Loucy (cell line): Measurements from ENCODE around the gene GPR32.
A peak's percentile ranks its signal among the peaks of the same experiment; 100 is the strongest.

Experiments
- H2AFZ ChIP-seq: fragments of 200-600 bp; sonication (generic); 2 replicates; pipeline ENCODE4 v1.6.0; 2016; ENCODE audit warnings: antibody characterized with exemption, mild to moderate bottlenecking, low read length, moderate library complexity
- H3F3A ChIP-seq: fragments of 200-600 bp; 2 replicates; pipeline ENCODE4 v1.6.0; 2016; ENCODE audit warnings: antibody characterized with exemption, low read depth, mild to moderate bottlenecking
- H3K27me3 ChIP-seq: fragments of 200-600 bp; sonication (generic); 2 replicates; pipeline ENCODE4 v1.6.1; 2014; ENCODE audit warnings: low read length, mild to moderate bottlenecking; ENCODE audit not compliant: insufficient read depth, poor library complexity, severe bottlenecking
- H3K36me3 ChIP-seq: fragments of 200-600 bp; sonication (generic); 2 replicates; pipeline ENCODE4 v1.6.1; 2016; ENCODE audit warnings: low read length; ENCODE audit not compliant: insufficient read depth
- H3K4me1 ChIP-seq: fragments of 200-600 bp; sonication (generic); 2 replicates; pipeline ENCODE4 v1.5.1; 2014; ENCODE audit warnings: low read length, mild to moderate bottlenecking; ENCODE audit not compliant: insufficient read depth, poor library complexity, severe bottlenecking
- H3K4me2 ChIP-seq: fragments of 200-600 bp; sonication (generic); 2 replicates; pipeline ENCODE4 v1.6.0; 2014; ENCODE audit warnings: antibody characterized with exemption, low read length, low read depth, mild to moderate bottlenecking; ENCODE audit not compliant: poor library complexity, severe bottlenecking
- H3K4me3 ChIP-seq: fragments of 200-600 bp; sonication (generic); 2 replicates; pipeline ENCODE4 v1.5.1; 2014; ENCODE audit warnings: low read length, mild to moderate bottlenecking, mixed read lengths; ENCODE audit not compliant: poor library complexity, severe bottlenecking
- H3K79me2 ChIP-seq: fragments of 200-600 bp; sonication (generic); 2 replicates; pipeline ENCODE4 v1.6.1; 2014; ENCODE audit warnings: low read length; ENCODE audit not compliant: insufficient read depth
- H3K9ac ChIP-seq: fragments of 200-600 bp; sonication (generic); 2 replicates; pipeline ENCODE4 v1.6.0; 2014; ENCODE audit warnings: mild to moderate bottlenecking, low read depth, low read length, moderate library complexity; ENCODE audit not compliant: poor library complexity, severe bottlenecking
- H3K9me2 ChIP-seq: fragments of 200-600 bp; sonication (generic); replicated peaks from 2 replicates; pipeline ENCODE4 v1.6.1; 2016; ENCODE audit warnings: low read depth, low read length, mixed read lengths
- H3K9me3 ChIP-seq: fragments of 200-600 bp; sonication (generic); 2 replicates; pipeline ENCODE4 v1.6.1; 2014; ENCODE audit warnings: mild to moderate bottlenecking, antibody characterized with exemption, low read length, low read depth; ENCODE audit not compliant: insufficient read depth
- H4K20me1 ChIP-seq: fragments of 200-600 bp; sonication (generic); 2 replicates; pipeline ENCODE4 v1.6.0; 2014; ENCODE audit warnings: antibody characterized with exemption, low read length, mild to moderate bottlenecking; ENCODE audit not compliant: insufficient read depth, poor library complexity, severe bottlenecking
- EZH2phosphoT487 ChIP-seq: fragments of 200-600 bp; IDR thresholded peaks from 2 replicates; pipeline ENCODE4 v1.6.1; 2018; ENCODE audit warnings: antibody characterized with exemption, mild to moderate bottlenecking, moderate library complexity, borderline replicate concordance
- TF ChIP-seq, protein P1 (sequence below): fragments of 200-600 bp; sonication (generic); conservative IDR thresholded peaks from 2 replicates; pipeline ENCODE4 v1.5.1; 2014; ENCODE audit warnings: mild to moderate bottlenecking, antibody characterized with exemption, low read length

GPR32 gene

DNA sequence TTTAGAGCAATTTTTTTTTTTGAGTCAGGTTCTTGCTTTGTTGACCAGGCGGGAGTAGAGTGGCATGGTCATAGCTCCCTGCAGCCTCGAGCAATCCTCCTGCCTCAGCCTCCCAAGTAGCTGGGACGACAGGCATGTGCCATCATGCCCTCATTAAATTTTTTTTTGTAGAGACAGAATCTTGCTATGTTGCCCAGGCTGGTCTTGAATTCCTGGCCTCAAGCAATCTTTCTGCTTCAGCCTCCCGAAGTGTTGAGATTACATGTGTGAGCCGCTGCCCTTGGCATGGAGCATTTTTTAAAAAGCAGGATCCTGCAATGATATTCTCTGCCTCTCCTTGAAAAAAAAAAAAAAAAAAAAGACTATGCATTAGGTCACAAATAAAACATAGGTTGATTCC lies 5.9 kb downstream of the GPR32 start:
- Histone ChIP-seq H3K36me3 (no peaks in the 10 kb centered on the region), H2AFZ (no peak overlapping the region), H3K9me2 (no peaks in the 10 kb centered on the region), H3K27me3 (no peaks in the 10 kb centered on the region), H3K4me2 (no peak overlapping the region), H3K79me2 (no peaks in the 10 kb centered on the region), H4K20me1 (no peaks in the 10 kb centered on the region), H3K9ac (no peak overlapping the region), H3K4me1 (no peaks in the 10 kb centered on the region), H3K4me3 (no peak overlapping the region), H3F3A (no peaks in the 10 kb centered on the region), H3K9me3 (no peaks in the 10 kb centered on the region)
- TF ChIP-seq EZH2phosphoT487 = no peak
- TF ChIP-seq, protein P1, sequence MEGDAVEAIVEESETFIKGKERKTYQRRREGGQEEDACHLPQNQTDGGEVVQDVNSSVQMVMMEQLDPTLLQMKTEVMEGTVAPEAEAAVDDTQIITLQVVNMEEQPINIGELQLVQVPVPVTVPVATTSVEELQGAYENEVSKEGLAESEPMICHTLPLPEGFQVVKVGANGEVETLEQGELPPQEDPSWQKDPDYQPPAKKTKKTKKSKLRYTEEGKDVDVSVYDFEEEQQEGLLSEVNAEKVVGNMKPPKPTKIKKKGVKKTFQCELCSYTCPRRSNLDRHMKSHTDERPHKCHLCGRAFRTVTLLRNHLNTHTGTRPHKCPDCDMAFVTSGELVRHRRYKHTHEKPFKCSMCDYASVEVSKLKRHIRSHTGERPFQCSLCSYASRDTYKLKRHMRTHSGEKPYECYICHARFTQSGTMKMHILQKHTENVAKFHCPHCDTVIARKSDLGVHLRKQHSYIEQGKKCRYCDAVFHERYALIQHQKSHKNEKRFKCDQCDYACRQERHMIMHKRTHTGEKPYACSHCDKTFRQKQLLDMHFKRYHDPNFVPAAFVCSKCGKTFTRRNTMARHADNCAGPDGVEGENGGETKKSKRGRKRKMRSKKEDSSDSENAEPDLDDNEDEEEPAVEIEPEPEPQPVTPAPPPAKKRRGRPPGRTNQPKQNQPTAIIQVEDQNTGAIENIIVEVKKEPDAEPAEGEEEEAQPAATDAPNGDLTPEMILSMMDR = no peak

DNA sequence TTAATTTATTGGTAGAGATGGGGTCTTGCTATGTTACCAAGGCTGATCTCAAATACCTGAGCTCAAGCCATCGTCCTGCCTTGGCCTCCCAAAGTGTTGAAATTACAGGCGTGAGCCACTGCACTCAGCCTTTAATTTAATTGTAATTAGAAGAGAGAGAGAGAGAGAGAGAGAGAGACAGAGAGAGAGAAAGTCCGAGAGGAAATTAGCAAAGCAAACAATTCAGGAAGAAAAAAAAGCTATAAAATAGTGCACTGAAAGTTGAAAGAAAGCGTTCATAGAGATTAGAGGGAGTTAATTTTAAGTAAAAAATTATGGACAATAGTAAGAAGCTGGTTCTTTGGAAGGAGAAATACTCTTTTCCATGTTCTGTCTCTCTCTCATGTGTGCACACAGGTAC lies 7.0 kb downstream of the GPR32 start:
- Histone ChIP-seq H3K4me2 (peak overlapping the region; percentile 6), H3K9ac (no peak overlapping the region), H4K20me1 (no peaks in the 10 kb centered on the region), H3F3A (no peaks in the 10 kb centered on the region), H3K36me3 (no peaks in the 10 kb centered on the region), H3K9me2 (no peaks in the 10 kb centered on the region), H3K9me3 (no peaks in the 10 kb centered on the region), H3K4me3 (no peak overlapping the region), H2AFZ (no peak overlapping the region), H3K79me2 (no peaks in the 10 kb centered on the region), H3K4me1 (no peaks in the 10 kb centered on the region), H3K27me3 (no peaks in the 10 kb centered on the region)
- TF ChIP-seq, protein P1 = no peak
- no peak for TF ChIP-seq EZH2phosphoT487

DNA sequence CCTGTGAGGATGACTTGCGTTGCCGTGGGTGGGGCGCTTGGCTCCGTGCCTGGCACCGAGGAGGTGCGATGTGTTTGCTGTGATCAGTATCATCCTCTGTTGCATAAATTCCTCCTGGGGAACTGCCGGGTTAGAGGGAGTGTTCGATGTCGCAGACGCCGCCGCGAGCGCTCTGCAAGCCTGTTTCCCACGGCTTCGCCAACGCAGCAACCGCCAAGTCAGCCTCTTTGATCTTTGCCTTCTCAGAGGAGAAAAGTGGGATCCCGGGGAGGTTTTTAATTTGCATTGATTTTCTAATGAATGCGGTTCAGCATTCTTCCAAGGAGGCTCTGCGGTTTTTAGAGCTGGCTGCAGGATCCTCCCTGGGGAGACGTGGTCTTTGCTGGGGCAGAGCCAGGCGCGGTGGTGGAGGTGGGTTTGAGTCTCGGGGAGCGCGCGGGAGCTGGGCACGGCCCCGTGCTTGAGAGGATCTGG lies 7.6 kb downstream of the GPR32 start:
- no peak overlapping the region; the same call in 1 of the 2 replicates for H2AFZ ChIP-seq
- H3K9me3 ChIP-seq = no peaks in the 10 kb centered on the region
- H3K9me2 ChIP-seq = no peaks in the 10 kb centered on the region
- H3K36me3 ChIP-seq = no peaks in the 10 kb centered on the region
- H3K9ac ChIP-seq = no peak overlapping the region
- no peak overlapping the region for H3K4me3 ChIP-seq
- no peaks in the 10 kb centered on the region for H3K79me2 ChIP-seq
- TF ChIP-seq, protein P1 = no peak
- no peak for TF ChIP-seq EZH2phosphoT487
- H3F3A ChIP-seq = no peaks in the 10 kb centered on the region
- H3K4me1 ChIP-seq = no peaks in the 10 kb centered on the region
- no peaks in the 10 kb centered on the region for H4K20me1 ChIP-seq
- peak overlapping the region; percentile 6 for H3K4me2 ChIP-seq
- no peaks in the 10 kb centered on the region for H3K27me3 ChIP-seq
